ENCODE measurements around the gene HPS5.

Gene HPS5

GRCh38 chr11:18236664-18237356 lies 85.1 kb downstream of the HPS5 start, which contains the start of gene SAA4:
Gene SAA4, minus strand, starts transcription at chr11:18236802. Its CDS starts 876 bp downstream, at chr11:18235926.
- in situ Hi-C loops (cut with HindIII; ENCODE audit: low sequenced_read_pairs) = no loop called here

DNA sequence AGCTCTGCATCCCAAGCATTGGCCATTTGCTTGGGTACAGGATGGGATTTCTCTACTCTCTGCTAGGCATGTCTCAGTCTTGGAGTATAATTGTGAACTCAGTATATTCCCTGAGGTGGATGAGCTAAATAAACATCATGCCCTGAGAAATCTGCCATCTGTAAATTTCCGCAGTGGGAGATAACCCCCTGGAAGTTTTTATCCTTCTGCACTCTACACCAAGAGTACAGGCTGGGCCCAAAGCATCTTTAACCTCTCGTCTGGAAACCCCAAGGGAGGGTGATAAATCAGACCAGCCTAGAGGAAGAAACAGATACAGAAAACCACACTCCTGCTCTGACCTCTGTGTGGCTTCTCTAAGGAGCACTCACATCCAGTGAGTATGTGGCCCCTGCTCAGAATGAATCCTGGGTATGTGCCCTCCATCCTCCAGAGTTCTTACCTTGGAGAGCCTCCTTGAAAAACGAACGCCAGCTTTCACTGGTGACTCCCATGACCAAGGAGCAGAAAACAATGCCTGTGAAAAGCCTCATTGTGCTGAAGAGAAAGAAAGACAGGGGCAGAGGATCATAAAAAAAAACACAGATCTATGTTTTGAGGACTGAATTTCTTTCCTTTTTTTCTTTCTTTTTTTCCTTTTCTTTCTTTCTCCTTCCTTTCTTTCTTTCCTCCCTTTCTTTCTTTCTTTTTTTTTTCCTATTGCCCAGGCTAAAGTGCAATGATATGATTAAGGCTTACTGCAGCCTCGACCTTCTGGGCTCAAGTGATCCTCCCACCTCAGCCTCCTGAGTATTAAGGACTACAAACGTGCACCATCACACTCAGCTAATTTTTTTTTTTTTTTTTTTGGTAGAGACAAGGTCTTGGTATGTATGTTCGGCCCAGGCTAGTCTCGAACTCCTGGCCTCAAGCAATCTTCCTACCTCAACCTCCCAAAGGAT lies 86.3 kb downstream of the HPS5 start:
- in situ Hi-C loops (cut with HindIII; ENCODE audit: low sequenced_read_pairs) = no loop called here

- in situ Hi-C loops (cut with HindIII; ENCODE audit: low sequenced_read_pairs) = no loop called here
These were observed 88.0 kb downstream of the HPS5 start for GRCh38 chr11:18233912-18234311.

DNA sequence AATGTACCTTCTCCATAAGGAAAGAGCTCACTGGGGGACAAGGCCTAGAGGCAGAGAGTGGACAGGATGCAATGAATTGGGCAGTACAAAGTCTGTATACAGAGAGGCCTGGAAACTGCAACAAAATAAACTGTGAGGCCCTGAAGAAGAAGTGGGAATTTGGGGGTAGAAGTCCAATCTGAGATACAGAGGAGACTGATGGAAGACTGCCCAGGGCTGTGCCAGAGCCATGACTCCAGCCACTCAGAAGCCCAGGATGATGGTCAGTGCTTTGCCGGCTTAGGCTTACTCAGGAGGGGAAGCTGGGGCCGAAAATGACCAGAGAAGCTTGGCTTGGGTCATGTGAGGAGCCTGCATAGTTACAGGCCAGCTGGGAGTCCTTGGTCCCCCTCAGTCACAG lies 91.1 kb downstream of the HPS5 start:
- in situ Hi-C loops (cut with HindIII; ENCODE audit: low sequenced_read_pairs) = no loop called here

GRCh38 chr11:18229501-18229900 lies 92.4 kb downstream of the HPS5 start:
- in situ Hi-C loops (cut with HindIII; ENCODE audit: low sequenced_read_pairs) = no loop called here

Data from DLD1 (cell line).